Measurements from ENCODE around the gene CLGN.

CLGN gene

GRCh38 chr4:140357868-140358267 is 69.6 kb downstream of the CLGN start:
- DNase-seq (ENCODE audit: low spot score), result no peak
- in situ Hi-C loops (cut with MboI; ENCODE audit: low sequenced_read_pairs, unreplicated experiment), result loop anchor here (10.0 to 25.0 kb wide), 2 partner anchors 254 to 507 kb away; no protein-coding TSS in a partner anchor
- TF ChIP-seq CTCF (IDR thresholded peaks at IDR 0.05; ENCODE audit: borderline replicate concordance, control extremely low read depth, extremely low read depth, insufficient read depth, missing control alignments), result no peak

- TF ChIP-seq CTCF (IDR thresholded peaks at IDR 0.05; ENCODE audit: borderline replicate concordance, control extremely low read depth, extremely low read depth, insufficient read depth, missing control alignments), result no peak
- DNase-seq (ENCODE audit: low spot score), result no peak
- in situ Hi-C loops (cut with MboI; ENCODE audit: low sequenced_read_pairs, unreplicated experiment), result loop anchor here (10.0 to 25.0 kb wide), 2 partner anchors 257 to 510 kb away; no protein-coding TSS in a partner anchor
Measured at GRCh38 chr4:140355288-140355687, 72.2 kb downstream of the CLGN start.

GRCh38 chr4:140353786-140354185 is 73.7 kb downstream of the CLGN start:
- TF ChIP-seq CTCF (IDR thresholded peaks at IDR 0.05; ENCODE audit: borderline replicate concordance, control extremely low read depth, extremely low read depth, insufficient read depth, missing control alignments), result no peak
- in situ Hi-C loops (cut with MboI; ENCODE audit: low sequenced_read_pairs, unreplicated experiment), result loop anchor here (10.0 to 25.0 kb wide), 2 partner anchors 259 to 511 kb away; no protein-coding TSS in a partner anchor
- DNase-seq (ENCODE audit: low spot score), result no peak

GRCh38 chr4:140351093-140352075 is 76.1 kb downstream of the CLGN start:
- TF ChIP-seq CTCF (IDR thresholded peaks at IDR 0.05; ENCODE audit: borderline replicate concordance, control extremely low read depth, extremely low read depth, insufficient read depth, missing control alignments), result no peak
- in situ Hi-C loops (cut with MboI; ENCODE audit: low sequenced_read_pairs, unreplicated experiment), result loop anchor here (10.0 to 25.0 kb wide), 2 partner anchors 261 to 513 kb away; no protein-coding TSS in a partner anchor
- DNase-seq (ENCODE audit: low spot score), result no peak

- no peak for TF ChIP-seq CTCF (IDR thresholded peaks at IDR 0.05; ENCODE audit: borderline replicate concordance, control extremely low read depth, extremely low read depth, insufficient read depth, missing control alignments)
- in situ Hi-C loops (cut with MboI; ENCODE audit: low sequenced_read_pairs, unreplicated experiment), result loop anchor here (10.0 to 25.0 kb wide), 2 partner anchors 262 to 515 kb away; no protein-coding TSS in a partner anchor
- no peak for DNase-seq (ENCODE audit: low spot score)
Measured at GRCh38 chr4:140349816-140350215, 77.6 kb downstream of the CLGN start.

GRCh38 chr4:140346136-140346535 is 81.3 kb downstream of the CLGN start:
- no peak for DNase-seq (ENCODE audit: low spot score)
- no peak for TF ChIP-seq CTCF (IDR thresholded peaks at IDR 0.05; ENCODE audit: borderline replicate concordance, control extremely low read depth, extremely low read depth, insufficient read depth, missing control alignments)
- in situ Hi-C loops (cut with MboI; ENCODE audit: low sequenced_read_pairs, unreplicated experiment), result no loop called here
